ENCODE data around the gene IFFO2. TPM values are rescaled to one million over a fixed set of nuclear protein-coding genes. Genes with fewer than 3 reads are reported as not detected.

The IFFO2 gene
- total and polyA plus RNA-seq, 2 donors = 5.1 to 22.6 TPM

GRCh38 chr1:18996548-18997177, 40.2 kb upstream of the IFFO2 start:
- WGBS = 72% methylated on average over 6 of the region's 6 CpGs
- Histone ChIP-seq H3K9me3 (ENCODE audit: control insufficient read depth in 2 of 2, insufficient read depth in 1 of 2, low read length in 1 of 2) (no peaks in the 10 kb centered on the region), H3K27me3 (ENCODE audit: control insufficient read depth in 2 of 2, insufficient read depth in 1 of 2, low read length in 1 of 2) (peaks cover 0 to 3% of the 10 kb centered on the region in 2 donors), H3K4me3 (ENCODE audit: low read length in 2 of 2) (no peak overlapping the region), H3K27ac (ENCODE audit: low read depth in 1 of 2, low read length in 1 of 2) (no peak overlapping the region), H3K4me1 (ENCODE audit: control insufficient read depth in 2 of 2, insufficient read depth in 2 of 2, low read length in 2 of 2) (no peaks in the 10 kb centered on the region), H3K36me3 (ENCODE audit: control insufficient read depth in 2 of 2, insufficient read depth in 2 of 2, low read length in 1 of 2) (no peaks in the 10 kb centered on the region)
- DNase-seq (ENCODE audit: low read depth in 6 of 9, low spot score in 9 of 9) = no peak

- H3K36me3 ChIP-seq (ENCODE audit: control insufficient read depth in 2 of 2, insufficient read depth in 2 of 2, low read length in 1 of 2) = no peaks in the 10 kb centered on the region
- WGBS = 91% methylated on average over 6 of the region's 6 CpGs
- no peak overlapping the region for H3K27ac ChIP-seq (ENCODE audit: low read depth in 1 of 2, low read length in 1 of 2)
- H3K27me3 ChIP-seq (ENCODE audit: control insufficient read depth in 2 of 2, insufficient read depth in 1 of 2, low read length in 1 of 2) = peaks cover 0 to 3% of the 10 kb centered on the region in 2 donors
- H3K4me3 ChIP-seq (ENCODE audit: low read length in 2 of 2) = no peak overlapping the region
- H3K9me3 ChIP-seq (ENCODE audit: control insufficient read depth in 2 of 2, insufficient read depth in 1 of 2, low read length in 1 of 2) = no peaks in the 10 kb centered on the region
- no peak for DNase-seq (ENCODE audit: low read depth in 6 of 9, low spot score in 9 of 9)
- H3K4me1 ChIP-seq (ENCODE audit: control insufficient read depth in 2 of 2, insufficient read depth in 2 of 2, low read length in 2 of 2) = no peaks in the 10 kb centered on the region
Observed at GRCh38 chr1:18994381-18994780, 37.9 kb upstream of the IFFO2 start.

GRCh38 chr1:18992646-18993045, 36.2 kb upstream of the IFFO2 start:
- H3K4me1 ChIP-seq (ENCODE audit: control insufficient read depth in 2 of 2, insufficient read depth in 2 of 2, low read length in 2 of 2) = no peaks in the 10 kb centered on the region
- H3K27me3 ChIP-seq (ENCODE audit: control insufficient read depth in 2 of 2, insufficient read depth in 1 of 2, low read length in 1 of 2) = peaks cover 0 to 3% of the 10 kb centered on the region in 2 donors
- no peak overlapping the region for H3K4me3 ChIP-seq (ENCODE audit: low read length in 2 of 2)
- no peak for DNase-seq (ENCODE audit: low read depth in 6 of 9, low spot score in 9 of 9)
- no peak overlapping the region for H3K27ac ChIP-seq (ENCODE audit: low read depth in 1 of 2, low read length in 1 of 2)
- H3K9me3 ChIP-seq (ENCODE audit: control insufficient read depth in 2 of 2, insufficient read depth in 1 of 2, low read length in 1 of 2) = no peaks in the 10 kb centered on the region
- 80% methylated on average over 3 of the region's 3 CpGs for WGBS
- no peaks in the 10 kb centered on the region for H3K36me3 ChIP-seq (ENCODE audit: control insufficient read depth in 2 of 2, insufficient read depth in 2 of 2, low read length in 1 of 2)

GRCh38 chr1:18991585-18991984, 35.1 kb upstream of the IFFO2 start:
- DNase-seq (ENCODE audit: low read depth in 6 of 9, low spot score in 9 of 9) = no peak
- H3K9me3 ChIP-seq (ENCODE audit: control insufficient read depth in 2 of 2, insufficient read depth in 1 of 2, low read length in 1 of 2) = no peaks in the 10 kb centered on the region
- H3K27ac ChIP-seq (ENCODE audit: low read depth in 1 of 2, low read length in 1 of 2) = no peak overlapping the region
- H3K4me3 ChIP-seq (ENCODE audit: low read length in 2 of 2) = no peak overlapping the region
- no peaks in the 10 kb centered on the region for H3K36me3 ChIP-seq (ENCODE audit: control insufficient read depth in 2 of 2, insufficient read depth in 2 of 2, low read length in 1 of 2)
- H3K27me3 ChIP-seq (ENCODE audit: control insufficient read depth in 2 of 2, insufficient read depth in 1 of 2, low read length in 1 of 2) = peaks cover 0 to 3% of the 10 kb centered on the region in 2 donors
- 96% methylated on average over 3 of the region's 3 CpGs for WGBS
- H3K4me1 ChIP-seq (ENCODE audit: control insufficient read depth in 2 of 2, insufficient read depth in 2 of 2, low read length in 2 of 2) = no peaks in the 10 kb centered on the region

- WGBS = 92% methylated on average over 9 of the region's 9 CpGs
- no peaks in the 10 kb centered on the region for H3K36me3 ChIP-seq (ENCODE audit: control insufficient read depth in 2 of 2, insufficient read depth in 2 of 2, low read length in 1 of 2)
Observed at GRCh38 chr1:18989896-18990295, 33.4 kb upstream of the IFFO2 start.

GRCh38 chr1:18989176-18989799, 32.8 kb upstream of the IFFO2 start:
- DNase-seq (ENCODE audit: low read depth in 6 of 9, low spot score in 9 of 9) = no peak
- H3K27me3 ChIP-seq (ENCODE audit: control insufficient read depth in 2 of 2, insufficient read depth in 1 of 2, low read length in 1 of 2) = no peaks in the 10 kb centered on the region
- H3K27ac ChIP-seq (ENCODE audit: low read depth in 1 of 2, low read length in 1 of 2) = no peak overlapping the region
- no peaks in the 10 kb centered on the region for H3K9me3 ChIP-seq (ENCODE audit: control insufficient read depth in 2 of 2, insufficient read depth in 1 of 2, low read length in 1 of 2)
- H3K4me1 ChIP-seq (ENCODE audit: control insufficient read depth in 2 of 2, insufficient read depth in 2 of 2, low read length in 2 of 2) = no peaks in the 10 kb centered on the region
- 95% methylated on average over 11 of the region's 11 CpGs for WGBS
- H3K36me3 ChIP-seq (ENCODE audit: control insufficient read depth in 2 of 2, insufficient read depth in 2 of 2, low read length in 1 of 2) = no peaks in the 10 kb centered on the region
- no peak overlapping the region for H3K4me3 ChIP-seq (ENCODE audit: low read length in 2 of 2)

More at GRCh38 chr1:18989896-18990295, 33.4 kb upstream of the IFFO2 start:
- Histone ChIP-seq H3K4me3 (ENCODE audit: low read length in 2 of 2) (no peak overlapping the region), H3K27me3 (ENCODE audit: control insufficient read depth in 2 of 2, insufficient read depth in 1 of 2, low read length in 1 of 2) (no peaks in the 10 kb centered on the region), H3K4me1 (ENCODE audit: control insufficient read depth in 2 of 2, insufficient read depth in 2 of 2, low read length in 2 of 2) (no peaks in the 10 kb centered on the region), H3K9me3 (ENCODE audit: control insufficient read depth in 2 of 2, insufficient read depth in 1 of 2, low read length in 1 of 2) (no peaks in the 10 kb centered on the region), H3K27ac (ENCODE audit: low read depth in 1 of 2, low read length in 1 of 2) (no peak overlapping the region)
- DNase-seq (ENCODE audit: low read depth in 6 of 9, low spot score in 9 of 9) = no peak

DNA sequence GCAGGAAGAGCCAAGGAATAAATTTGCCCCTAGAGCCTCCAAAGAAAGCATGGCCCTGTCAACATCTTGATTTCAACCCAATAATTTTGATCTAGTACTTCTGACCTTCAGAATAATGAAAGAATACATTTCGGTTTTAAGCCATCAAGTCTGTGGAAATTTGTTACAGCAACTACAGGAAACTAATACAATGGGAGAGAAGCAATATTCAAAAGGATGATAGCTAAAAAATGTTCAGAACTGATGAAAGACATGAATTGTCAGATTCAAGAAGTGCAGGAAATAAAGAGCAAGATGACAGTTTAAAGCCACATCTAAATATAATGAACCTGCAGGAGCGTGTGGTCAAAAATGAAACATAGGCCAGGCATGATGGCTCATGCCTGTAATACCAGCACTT, 24.8 kb upstream of the IFFO2 start:
- WGBS = 89% methylated on average over 2 of the region's 2 CpGs
- no peak for DNase-seq (ENCODE audit: low read depth in 6 of 9, low spot score in 9 of 9)
- Histone ChIP-seq H3K27me3 (ENCODE audit: control insufficient read depth in 2 of 2, insufficient read depth in 1 of 2, low read length in 1 of 2) (no peaks in the 10 kb centered on the region), H3K27ac (ENCODE audit: low read depth in 1 of 2, low read length in 1 of 2) (no peak overlapping the region), H3K4me1 (ENCODE audit: control insufficient read depth in 2 of 2, insufficient read depth in 2 of 2, low read length in 2 of 2) (no peaks in the 10 kb centered on the region), H3K4me3 (ENCODE audit: low read length in 2 of 2) (no peak overlapping the region), H3K36me3 (ENCODE audit: control insufficient read depth in 2 of 2, insufficient read depth in 2 of 2, low read length in 1 of 2) (no peaks in the 10 kb centered on the region), H3K9me3 (ENCODE audit: control insufficient read depth in 2 of 2, insufficient read depth in 1 of 2, low read length in 1 of 2) (no peaks in the 10 kb centered on the region)

DNA sequence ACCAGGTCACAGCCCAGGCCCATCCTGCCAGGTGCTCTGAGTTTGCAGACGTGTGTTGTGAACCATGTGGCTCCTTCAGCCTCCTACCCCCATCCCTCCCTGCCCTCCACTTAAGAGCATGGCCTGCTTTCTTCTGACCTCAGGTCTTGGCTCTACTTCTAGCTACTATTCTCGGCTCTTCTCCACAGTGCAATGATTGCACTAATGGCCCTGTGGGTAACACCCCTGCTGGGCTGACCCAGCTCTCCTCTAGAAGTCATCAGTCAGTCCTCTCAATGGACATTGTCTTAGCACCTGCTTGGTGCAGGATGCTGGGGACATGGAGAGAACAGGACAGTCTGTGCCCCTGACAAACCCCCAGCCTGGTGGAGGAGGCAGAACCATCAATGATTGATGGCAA, 22.2 kb upstream of the IFFO2 start:
- no peak for DNase-seq (ENCODE audit: low read depth in 6 of 9, low spot score in 9 of 9)
- 92% methylated on average over 2 of the region's 2 CpGs for WGBS
- H3K4me3 ChIP-seq (ENCODE audit: low read length in 2 of 2) = no peak overlapping the region
- H3K36me3 ChIP-seq (ENCODE audit: control insufficient read depth in 2 of 2, insufficient read depth in 2 of 2, low read length in 1 of 2) = no peaks in the 10 kb centered on the region
- no peaks in the 10 kb centered on the region for H3K27me3 ChIP-seq (ENCODE audit: control insufficient read depth in 2 of 2, insufficient read depth in 1 of 2, low read length in 1 of 2)
- no peaks in the 10 kb centered on the region for H3K4me1 ChIP-seq (ENCODE audit: control insufficient read depth in 2 of 2, insufficient read depth in 2 of 2, low read length in 2 of 2)
- no peak overlapping the region for H3K27ac ChIP-seq (ENCODE audit: low read depth in 1 of 2, low read length in 1 of 2)
- no peaks in the 10 kb centered on the region for H3K9me3 ChIP-seq (ENCODE audit: control insufficient read depth in 2 of 2, insufficient read depth in 1 of 2, low read length in 1 of 2)

DNA sequence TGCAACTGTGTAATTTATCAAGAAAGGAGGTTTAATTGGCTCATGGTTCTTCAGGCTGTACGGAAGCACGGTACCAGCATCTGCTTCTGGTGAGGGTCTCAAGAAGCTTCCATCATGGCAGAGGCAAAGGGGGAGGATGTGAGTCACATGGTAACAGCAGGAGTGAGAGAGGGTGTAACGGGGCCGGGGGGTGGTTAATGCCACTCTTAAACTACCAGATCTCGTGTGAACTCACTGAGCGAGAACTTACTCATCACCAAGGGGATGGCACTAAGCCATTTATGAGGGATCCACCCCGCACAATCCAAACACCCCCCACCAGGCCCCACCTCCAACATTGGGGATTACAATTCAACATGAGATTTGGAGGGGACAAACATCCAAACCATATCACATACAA, 21.0 kb upstream of the IFFO2 start:
- no peaks in the 10 kb centered on the region for H3K9me3 ChIP-seq (ENCODE audit: control insufficient read depth in 2 of 2, insufficient read depth in 1 of 2, low read length in 1 of 2)
- WGBS = 76% methylated on average over 7 of the region's 7 CpGs
- peaks cover 0 to 2% of the 10 kb centered on the region in 2 donors for H3K27me3 ChIP-seq (ENCODE audit: control insufficient read depth in 2 of 2, insufficient read depth in 1 of 2, low read length in 1 of 2)

More for the DNA sequence above, 21.0 kb upstream of the IFFO2 start:
- Histone ChIP-seq H3K27ac (ENCODE audit: low read depth in 1 of 2, low read length in 1 of 2) (no peak overlapping the region), H3K36me3 (ENCODE audit: control insufficient read depth in 2 of 2, insufficient read depth in 2 of 2, low read length in 1 of 2) (no peaks in the 10 kb centered on the region), H3K4me1 (ENCODE audit: control insufficient read depth in 2 of 2, insufficient read depth in 2 of 2, low read length in 2 of 2) (no peaks in the 10 kb centered on the region), H3K4me3 (ENCODE audit: low read length in 2 of 2) (no peak overlapping the region)
- no peak for DNase-seq (ENCODE audit: low read depth in 6 of 9, low spot score in 9 of 9)

Data from thymus (tissue), 11 donors.